Suppressor macrophage treated with lipopolysaccharide for 1 hour (primary cell): ENCODE measurements around the gene TMEM214.
A peak's percentile ranks its signal among the peaks of the same experiment; 100 is the strongest.

Experiments
- DNase-seq, 3 donors: peaks; one replicate each; pipeline ENCODE4 v3.0.0-alpha.2; 2020 to 2022

Gene TMEM214

DNA sequence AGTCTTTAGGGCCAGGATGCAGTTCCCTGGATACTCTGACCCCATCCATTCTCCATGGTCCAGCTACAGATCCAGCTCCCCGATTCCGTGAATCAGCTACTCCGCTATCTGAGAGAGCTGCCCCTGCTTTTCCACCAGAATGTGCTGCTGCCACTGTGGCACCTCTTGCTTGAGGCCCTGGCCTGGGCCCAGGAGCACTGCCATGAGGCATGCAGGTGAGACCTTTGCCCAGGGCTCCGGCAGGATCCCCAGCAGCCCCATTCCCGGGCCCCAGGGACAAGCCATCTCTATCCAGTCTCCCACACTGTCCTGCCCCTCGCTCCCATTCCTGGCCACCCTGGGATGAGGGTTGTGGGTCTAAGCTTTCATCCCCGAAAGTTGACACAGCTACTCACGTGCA is 7.5 kb downstream of the TMEM214 start:
- no peak for DNase-seq

- no peak for DNase-seq
Measured at GRCh38 chr2:27041752-27042151, 9.0 kb downstream of the TMEM214 start.

DNA sequence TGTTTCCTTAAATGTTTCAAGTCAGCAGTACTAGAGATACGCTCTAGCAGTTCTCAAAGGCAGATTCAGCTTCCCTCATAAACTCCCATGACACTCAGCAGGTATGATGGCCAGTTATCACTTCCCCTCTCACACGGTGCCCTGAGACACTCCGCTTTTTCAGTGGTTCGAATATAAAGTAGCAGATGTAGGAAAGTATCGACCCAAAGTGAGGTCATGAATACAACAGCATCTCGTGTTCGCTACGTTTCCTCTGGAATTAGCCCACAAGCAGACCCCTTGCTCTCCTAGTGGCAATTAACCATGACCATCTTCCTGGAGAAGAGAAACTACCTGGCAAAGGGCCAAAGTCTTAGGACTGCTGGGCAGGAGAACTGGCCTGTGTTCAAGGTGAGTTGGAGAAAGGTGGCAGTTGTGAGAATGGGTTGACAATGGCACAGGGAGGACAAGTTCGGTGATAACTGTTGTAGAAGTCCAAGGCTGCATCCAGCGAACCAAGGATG is 9.4 kb downstream of the TMEM214 start:
- no peak for DNase-seq

GRCh38 chr2:27042985-27043634 is 10.3 kb downstream of the TMEM214 start:
- DNase-seq = no peak

DNA sequence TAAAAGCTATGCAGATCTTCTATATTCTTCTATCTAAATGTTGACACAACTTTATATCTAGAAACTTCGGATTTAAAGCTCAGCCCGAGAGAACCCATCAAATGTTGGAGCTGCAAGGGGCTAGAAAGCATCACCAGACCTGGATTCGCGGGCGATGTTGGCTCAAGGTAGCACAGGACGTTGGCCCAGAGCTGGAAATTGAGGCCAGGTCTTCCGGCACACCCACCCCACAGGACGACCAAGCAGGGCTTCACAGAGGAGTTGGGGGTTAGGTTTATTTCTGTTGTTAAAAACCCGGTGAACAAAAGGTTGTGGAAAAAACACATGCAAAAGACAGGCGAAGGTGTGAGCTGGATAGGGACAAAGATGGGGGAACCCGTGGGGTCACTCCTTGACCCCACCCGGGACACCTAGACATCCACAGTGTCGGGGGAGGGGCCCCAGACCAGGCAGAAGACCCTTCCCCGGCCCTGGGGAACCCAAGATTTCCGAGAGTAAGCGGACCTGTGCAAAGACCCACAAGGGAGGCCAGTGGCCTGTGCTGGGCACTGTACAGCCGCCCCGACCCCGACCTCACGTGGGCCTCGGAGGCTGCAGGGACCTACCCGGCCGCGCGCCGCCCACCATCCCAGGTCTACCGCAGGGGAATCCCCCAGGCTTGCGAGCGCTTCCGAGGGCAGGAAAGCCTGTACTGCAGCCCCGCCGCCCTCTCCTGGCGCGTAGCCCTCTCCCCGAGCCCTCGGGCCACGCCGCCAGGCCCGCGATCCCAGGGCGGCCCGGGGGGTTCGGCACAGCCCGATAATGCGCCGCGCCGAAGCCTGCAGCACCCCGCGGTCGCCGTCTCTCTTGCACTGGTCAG is 16.9 kb downstream of the TMEM214 start:
- DNase-seq = peak; percentile 64 to 82 (median 67)

GRCh38 chr2:27050281-27050995 is 17.7 kb downstream of the TMEM214 start:
- DNase-seq = peak; percentile 91 to 95 (median 94)

DNA sequence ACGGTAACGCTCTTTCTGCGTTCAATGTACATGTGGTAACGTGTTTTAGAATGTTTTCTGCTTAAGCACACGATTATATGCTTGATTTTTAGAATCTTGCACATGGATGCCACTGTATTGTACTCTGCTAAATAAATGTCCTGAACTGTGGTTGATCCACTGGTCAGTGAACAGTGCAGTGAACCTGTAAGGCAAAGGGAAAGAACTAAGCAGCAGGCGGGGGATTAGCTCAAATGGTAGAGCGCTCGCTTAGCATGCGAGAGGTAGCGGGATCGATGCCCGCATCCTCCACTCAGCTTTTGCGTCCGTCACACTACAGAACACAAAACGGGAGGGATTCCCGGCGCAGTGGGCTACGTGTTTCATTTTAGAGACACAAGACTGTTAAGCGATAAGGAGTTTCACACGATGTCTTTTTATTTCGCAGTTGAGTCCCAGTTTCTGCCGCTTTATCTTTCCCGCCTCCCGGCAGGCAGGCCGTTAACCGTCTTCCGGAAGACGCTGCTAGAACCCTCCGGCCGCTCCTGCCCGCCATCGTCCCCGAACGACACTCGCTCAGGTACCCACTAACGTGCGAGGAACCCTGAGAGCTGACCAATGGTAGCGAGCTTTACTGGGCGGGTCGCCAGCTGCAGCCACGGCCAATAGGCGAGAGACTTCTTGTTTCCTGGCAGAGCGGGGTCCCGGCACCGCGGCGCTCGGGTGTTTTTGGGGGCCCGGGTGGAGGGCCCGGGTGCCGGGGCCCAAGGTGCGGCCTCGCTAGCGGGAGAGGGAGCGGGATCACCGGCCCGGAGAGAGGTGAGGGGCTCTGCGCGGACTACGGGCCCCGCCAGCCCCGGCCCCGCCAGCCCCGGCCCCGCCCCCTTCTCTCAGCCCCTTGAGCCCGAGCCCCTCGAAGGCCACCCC is 18.5 kb downstream of the TMEM214 start, which contains the start of gene AGBL5:
AGBL5 (plus strand) TSS at position 673 of the 906 bp plus-strand sequence. CDS start 1,291 bp downstream, outside the sequence.
- peak; percentile 93 to 95 (median 93) for DNase-seq

DNA sequence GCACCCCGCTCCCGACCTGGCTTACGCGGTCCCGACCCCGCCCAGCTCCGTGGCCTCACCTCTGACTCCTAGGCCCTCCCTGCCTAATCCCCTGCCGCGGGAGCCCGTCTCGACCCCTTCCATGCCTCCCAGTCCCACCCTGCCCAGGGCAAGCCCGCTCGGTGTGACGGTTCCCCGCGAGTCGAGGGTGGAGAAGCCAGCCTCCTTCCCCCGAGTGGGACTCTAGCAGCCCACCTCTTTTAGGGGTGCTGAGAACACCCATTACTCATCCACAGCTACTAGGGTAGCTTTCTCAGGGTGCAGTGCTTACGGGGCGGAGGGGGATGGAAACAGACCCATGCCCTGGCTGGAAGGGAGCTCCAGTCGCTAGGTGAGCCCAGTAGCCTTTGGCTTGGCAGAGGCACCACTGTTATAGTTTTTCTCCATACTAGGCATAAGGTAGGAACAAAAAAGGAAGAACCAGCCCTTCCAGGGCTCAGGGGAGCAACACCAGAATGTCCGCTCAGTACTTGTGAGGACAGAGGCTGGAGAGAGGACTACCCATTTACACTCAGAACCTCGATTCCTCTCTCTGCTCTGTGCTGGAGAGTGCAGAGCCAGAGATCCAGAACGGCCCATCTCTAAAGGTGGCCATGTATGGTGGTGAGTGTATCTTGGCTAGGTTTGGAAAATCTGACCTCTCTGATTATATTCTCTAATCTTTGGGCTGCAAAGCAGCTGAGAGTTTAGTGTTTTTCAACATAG is 19.3 kb downstream of the TMEM214 start:
- no peak for DNase-seq

GRCh38 chr2:27053321-27053720 is 20.6 kb downstream of the TMEM214 start:
- no peak for DNase-seq

- no peak for DNase-seq
Measured at GRCh38 chr2:27053776-27054175, 21.0 kb downstream of the TMEM214 start.

DNA sequence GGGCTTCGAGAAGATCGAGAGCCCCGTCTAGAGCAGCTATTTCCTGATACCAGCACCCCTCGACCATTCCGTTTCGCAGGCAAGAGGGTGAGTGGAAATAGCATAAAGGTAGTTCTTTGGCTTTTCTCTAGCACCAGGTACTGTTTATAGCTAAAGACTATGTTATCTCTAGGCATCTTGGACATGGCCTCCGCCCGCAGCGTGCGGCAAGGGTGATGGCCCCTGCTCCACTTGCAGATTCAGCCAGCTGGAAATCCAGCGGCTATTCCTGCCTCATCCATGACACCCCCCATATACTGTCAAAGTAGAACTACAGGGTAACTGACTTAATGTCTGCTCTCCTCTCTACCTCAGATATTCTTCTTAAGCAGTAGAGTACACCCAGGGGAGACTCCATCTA is 22.0 kb downstream of the TMEM214 start:
- no peak for DNase-seq

GRCh38 chr2:27057184-27057583 is 24.4 kb downstream of the TMEM214 start:
- DNase-seq = no peak

DNA sequence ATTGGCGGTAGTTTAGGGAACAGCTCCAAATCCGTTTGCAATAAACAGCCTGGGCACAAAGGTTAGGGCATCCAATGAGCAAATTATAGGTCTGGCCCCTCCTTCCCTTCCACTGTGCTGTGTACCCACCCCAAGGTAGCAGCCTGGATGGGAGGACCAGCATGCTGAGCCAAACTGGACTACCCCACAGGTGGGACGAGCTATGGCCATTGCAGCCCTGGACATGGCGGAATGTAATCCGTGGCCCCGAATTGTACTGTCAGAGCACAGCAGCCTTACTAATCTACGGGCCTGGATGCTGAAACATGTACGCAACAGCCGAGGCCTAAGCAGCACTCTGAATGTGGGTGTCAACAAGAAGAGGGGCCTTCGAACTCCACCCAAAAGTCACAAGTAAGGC is 25.4 kb downstream of the TMEM214 start:
- DNase-seq = no peak

DNA sequence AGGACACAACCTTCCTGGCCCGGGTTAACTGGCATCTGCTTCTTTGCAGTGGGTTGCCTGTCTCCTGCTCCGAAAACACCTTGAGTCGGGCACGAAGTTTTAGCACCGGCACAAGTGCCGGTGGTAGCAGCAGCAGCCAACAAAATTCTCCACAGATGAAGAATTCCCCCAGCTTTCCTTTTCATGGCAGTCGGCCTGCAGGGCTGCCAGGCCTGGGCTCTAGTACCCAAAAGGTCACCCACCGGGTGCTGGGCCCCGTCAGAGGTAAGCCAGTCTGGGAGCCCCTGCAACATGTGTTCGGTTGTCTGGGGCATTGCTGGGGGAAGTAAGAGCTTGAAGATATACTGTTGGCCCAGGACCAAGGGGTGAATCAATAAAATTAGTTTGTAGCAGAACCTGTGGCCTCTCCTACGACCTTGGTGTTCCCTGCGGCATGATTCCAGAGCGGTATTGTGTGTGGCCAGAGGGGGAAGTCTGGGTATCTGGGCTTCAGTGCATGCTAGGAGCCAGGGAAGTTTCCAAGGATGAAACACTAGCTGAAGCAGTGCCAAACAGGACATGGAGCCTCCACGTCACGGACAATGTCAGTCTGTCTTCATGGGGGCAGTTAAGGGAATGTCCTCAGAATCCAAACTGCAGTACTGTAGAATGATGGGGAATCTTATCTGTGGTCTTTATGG is 26.5 kb downstream of the TMEM214 start:
- no peak for DNase-seq

GRCh38 chr2:27060323-27060722 is 27.6 kb downstream of the TMEM214 start:
- no peak for DNase-seq

DNA sequence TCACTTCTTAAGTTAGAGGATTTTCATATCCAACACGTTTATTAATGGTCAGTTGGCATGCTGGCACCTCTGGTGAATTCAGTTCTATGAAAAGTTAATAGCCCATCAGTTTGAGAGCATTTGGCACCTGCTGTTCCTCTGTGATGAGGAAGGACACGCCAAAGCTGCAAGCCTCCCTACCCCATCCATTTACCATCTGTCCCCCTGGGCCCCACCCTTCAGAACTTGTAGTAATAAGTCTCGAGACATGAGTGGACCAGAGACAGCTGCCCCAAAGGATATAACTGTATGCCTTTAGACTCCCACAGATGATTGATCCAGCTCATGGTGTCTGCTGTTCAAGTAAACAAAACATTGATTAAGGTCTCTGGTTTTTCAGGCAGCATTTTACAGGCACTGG is 32.4 kb downstream of the TMEM214 start:
- no peak for DNase-seq

GRCh38 chr2:27067385-27067784 is 34.6 kb downstream of the TMEM214 start:
- DNase-seq = no peak

DNA sequence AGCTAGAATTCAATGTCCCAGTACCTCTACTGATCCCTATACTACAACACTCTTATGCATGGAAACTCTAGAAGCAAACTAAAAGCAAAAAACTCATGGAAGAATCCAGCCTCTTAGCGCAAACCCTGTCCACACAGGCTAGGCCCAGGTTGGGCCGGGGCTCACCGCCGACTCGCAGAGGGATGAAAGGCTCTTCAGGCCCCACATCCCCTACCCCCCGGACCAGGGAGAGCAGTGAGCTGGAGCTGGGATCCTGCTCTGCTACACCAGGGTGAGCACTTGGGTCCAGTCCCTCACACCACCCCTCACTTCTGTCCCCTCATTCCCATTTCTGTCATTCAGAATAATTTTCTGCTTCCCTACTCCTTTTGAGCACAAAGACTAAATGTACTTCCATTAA is 36.7 kb downstream of the TMEM214 start:
- DNase-seq = no peak

GRCh38 chr2:27069961-27070618 is 37.3 kb downstream of the TMEM214 start:
- no peak for DNase-seq

- no peak for DNase-seq
Measured at GRCh38 chr2:27070653-27071276, 38.0 kb downstream of the TMEM214 start.
